ENCODE results near the gene RPP30. TPM values are rescaled to one million over a fixed set of nuclear protein-coding genes. Genes with fewer than 3 reads are reported as not detected.

RPP30 gene
- total RNA-seq, 1 experiment from 2014 or later, result 74.5 TPM

- Histone ChIP-seq H3K4me1 (ENCODE audit: insufficient read depth, low read length, poor library complexity, severe bottlenecking) (no peaks in the 10 kb centered on the region), H3K36me3 (ENCODE audit: insufficient read depth, low read length, poor library complexity, severe bottlenecking) (no peaks in the 10 kb centered on the region), H3K4me3 (ENCODE audit: low read depth, low read length, poor library complexity, severe bottlenecking) (peak overlapping the region; percentile 46), H3K9me3 (ENCODE audit: low read depth, low read length, poor library complexity, severe bottlenecking) (no peaks in the 10 kb centered on the region), H3K27ac (ENCODE audit: low read depth, low read length, poor library complexity, severe bottlenecking) (no peak overlapping the region), H3K27me3 (replicated peaks; ENCODE audit: insufficient read depth, low read depth, low read length, poor library complexity) (peaks cover 81% of the 10 kb centered on the region)
- intact Hi-C loops (cut with micrococcal nuclease; ENCODE audit: unreplicated experiment), result no loop called here
- TF ChIP-seq CTCF (conservative IDR thresholded peaks at IDR 0.05; ENCODE audit: low read depth, low read length) (no peak), EZH2 (IDR thresholded peaks at IDR 0.05; ENCODE audit: borderline replicate concordance, low read depth, low read length, poor library complexity, severe bottlenecking) (no peak)
- ChIA-PET POLR2A (ENCODE audit: low non-redundant PET) (no interaction called here), CTCF (no interaction called here)
- no peak for DNase-seq (ENCODE audit: low spot score)
- BruUV-seq (replicated peaks), result no TSS peak
Observed at GRCh38 chr10:90856964-90857634, 14.7 kb upstream of the RPP30 start.

GRCh38 chr10:90857635-90858460 lies 13.9 kb upstream of the RPP30 start, which contains the start of gene HTR7:
Gene HTR7 (minus strand): TSS chr10:90858039. CDS start chr10:90857671, 368 bp downstream.
- BruUV-seq (replicated peaks), result no TSS peak
- TF ChIP-seq CTCF (conservative IDR thresholded peaks at IDR 0.05; ENCODE audit: low read depth, low read length), result peak; percentile 45; the same call in 1 of the 2 replicates
- TF ChIP-seq EZH2 (IDR thresholded peaks at IDR 0.05; ENCODE audit: borderline replicate concordance, low read depth, low read length, poor library complexity, severe bottlenecking), result no peak
- peaks cover 88% of the 10 kb centered on the region for H3K27me3 ChIP-seq (replicated peaks; ENCODE audit: insufficient read depth, low read depth, low read length, poor library complexity)
- peak within 1 kb of the TSS; percentile 46 for H3K4me3 ChIP-seq (ENCODE audit: low read depth, low read length, poor library complexity, severe bottlenecking)
- intact Hi-C loops (cut with micrococcal nuclease; ENCODE audit: unreplicated experiment), result no loop called here
- H3K36me3 ChIP-seq (ENCODE audit: insufficient read depth, low read length, poor library complexity, severe bottlenecking), result no peaks in the 10 kb centered on the region
- ChIA-PET POLR2A (ENCODE audit: low non-redundant PET) (no interaction called here), CTCF (interaction anchor here (0.6 kb wide), 1 partner anchor 18 kb away, joined by 3 read pairs; no protein-coding TSS in a partner anchor)
- H3K4me1 ChIP-seq (ENCODE audit: insufficient read depth, low read length, poor library complexity, severe bottlenecking), result no peaks in the 10 kb centered on the region
- DNase-seq (ENCODE audit: low spot score), result peak; percentile 44
- H3K27ac ChIP-seq (ENCODE audit: low read depth, low read length, poor library complexity, severe bottlenecking), result no peak within 1 kb of the TSS
- H3K9me3 ChIP-seq (ENCODE audit: low read depth, low read length, poor library complexity, severe bottlenecking), result no peaks in the 10 kb centered on the region

GRCh38 chr10:90858461-90858968 lies 13.3 kb upstream of the RPP30 start:
- Histone ChIP-seq H3K4me3 (ENCODE audit: low read depth, low read length, poor library complexity, severe bottlenecking) (peak overlapping the region; percentile 46), H3K27ac (ENCODE audit: low read depth, low read length, poor library complexity, severe bottlenecking) (no peak overlapping the region), H3K27me3 (replicated peaks; ENCODE audit: insufficient read depth, low read depth, low read length, poor library complexity) (peaks cover 92% of the 10 kb centered on the region), H3K4me1 (ENCODE audit: insufficient read depth, low read length, poor library complexity, severe bottlenecking) (no peaks in the 10 kb centered on the region), H3K36me3 (ENCODE audit: insufficient read depth, low read length, poor library complexity, severe bottlenecking) (no peaks in the 10 kb centered on the region), H3K9me3 (ENCODE audit: low read depth, low read length, poor library complexity, severe bottlenecking) (no peaks in the 10 kb centered on the region)
- DNase-seq (ENCODE audit: low spot score), result no peak
- intact Hi-C loops (cut with micrococcal nuclease; ENCODE audit: unreplicated experiment), result no loop called here
- ChIA-PET CTCF (interaction anchor here (0.5 to 0.6 kb wide), 2 partner anchors 18 to 1401 kb away, joined by 3 read pairs; no protein-coding TSS in a partner anchor), POLR2A (ENCODE audit: low non-redundant PET) (interaction anchor here (0.6 kb wide), 1 partner anchor 714 kb away, joined by 5 read pairs; no protein-coding TSS in a partner anchor)
- no TSS peak for BruUV-seq (replicated peaks)
- TF ChIP-seq EZH2 (IDR thresholded peaks at IDR 0.05; ENCODE audit: borderline replicate concordance, low read depth, low read length, poor library complexity, severe bottlenecking), result peak; percentile 58
- TF ChIP-seq CTCF (conservative IDR thresholded peaks at IDR 0.05; ENCODE audit: low read depth, low read length), result no peak

Measured in A673 (cell line).